Right forelimb (tissue), 1 donor: ENCODE data around the gene POLK.
"Not testable (repeated sequence)": the region's sequence is repeated elsewhere in the genome, so short reads cannot be mapped to it uniquely, and the experiment has no call there.

Source experiments
- DNase-seq: peaks from one replicate; pipeline ENCODE4 v3.0.0-alpha.2; 2018

POLK gene

DNA sequence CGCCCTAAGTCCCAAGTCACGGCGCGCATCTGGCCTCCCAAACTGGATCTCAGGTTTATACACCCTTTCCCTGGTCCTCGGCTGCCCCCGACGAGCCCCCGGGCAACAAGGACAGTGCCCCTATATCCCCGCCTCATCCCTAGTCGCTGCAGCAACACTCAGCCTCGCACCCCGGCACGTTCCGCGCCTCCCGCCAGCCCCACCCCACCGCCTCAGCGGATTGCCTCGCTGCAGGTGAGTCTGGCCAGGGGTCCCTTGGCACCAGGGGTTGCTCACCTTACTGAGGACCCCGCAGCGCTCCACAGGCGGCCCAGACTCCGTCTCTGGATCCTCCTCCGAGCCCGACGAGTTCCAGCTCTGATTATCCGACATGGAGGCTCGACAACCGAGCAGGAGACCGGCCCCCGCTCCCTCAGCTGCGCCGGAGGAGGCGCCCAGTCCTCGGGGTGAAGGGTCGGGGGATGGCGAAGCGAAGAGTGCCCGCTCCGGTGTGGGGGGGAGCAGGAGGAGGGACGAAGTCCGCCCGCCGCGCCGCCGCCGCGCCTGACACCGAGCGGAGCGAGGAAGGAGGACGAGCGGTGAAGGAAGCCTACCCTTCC lies 756 bp upstream of the POLK start:
- DNase-seq = peak; percentile 68

DNA sequence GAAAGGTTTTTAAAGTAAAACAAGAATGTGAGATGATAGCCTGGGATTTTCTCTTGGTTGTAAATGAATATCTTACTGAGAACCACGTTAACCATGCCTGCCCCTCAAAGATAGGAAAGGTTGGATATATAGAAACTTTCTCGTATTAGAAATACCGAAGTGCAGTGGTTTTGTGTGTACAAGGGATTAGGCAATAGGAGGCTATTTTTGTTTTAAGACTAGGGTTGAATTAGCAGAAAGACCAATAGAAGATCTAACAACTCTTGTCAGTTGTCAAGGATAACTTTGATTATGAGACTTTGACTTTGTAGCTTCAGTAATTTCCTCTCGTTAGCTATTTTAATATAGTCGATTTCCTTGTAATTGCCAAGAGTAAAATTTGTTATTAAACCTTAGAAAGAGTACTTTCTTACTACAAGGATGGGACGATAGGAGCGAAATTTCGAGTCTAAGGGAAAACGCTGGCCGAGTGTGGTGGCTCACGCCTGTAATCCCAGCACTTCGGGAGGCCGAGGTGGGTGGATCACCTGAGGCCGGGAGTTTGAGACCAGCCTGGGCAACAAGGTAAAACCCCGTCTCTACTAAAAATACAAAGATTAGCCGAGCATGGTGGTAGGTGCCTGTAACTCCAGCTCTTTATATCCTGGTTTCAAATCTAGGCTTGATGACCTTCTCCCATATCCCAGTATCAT lies 838 bp downstream of the POLK start:
- no peak for DNase-seq

DNA sequence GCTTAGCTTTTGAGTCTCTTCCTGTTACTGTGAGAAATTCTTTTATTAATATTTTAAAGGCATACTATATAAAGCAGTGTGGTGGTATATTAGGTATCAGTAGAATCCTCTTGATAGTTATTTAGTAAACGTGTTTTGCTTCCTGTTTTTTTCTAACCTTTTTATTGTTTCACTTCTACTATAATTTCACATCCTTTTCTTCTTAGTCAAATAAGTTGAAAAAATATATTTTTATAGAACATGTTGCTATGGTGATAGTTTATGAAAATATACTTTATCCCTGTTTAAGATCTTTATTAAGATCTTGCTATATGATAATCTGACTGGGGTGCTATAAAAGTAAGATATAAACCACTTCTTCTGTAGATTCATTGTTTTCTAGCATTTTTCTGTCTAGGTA lies 2.1 kb downstream of the POLK start:
- DNase-seq = no peak

DNA sequence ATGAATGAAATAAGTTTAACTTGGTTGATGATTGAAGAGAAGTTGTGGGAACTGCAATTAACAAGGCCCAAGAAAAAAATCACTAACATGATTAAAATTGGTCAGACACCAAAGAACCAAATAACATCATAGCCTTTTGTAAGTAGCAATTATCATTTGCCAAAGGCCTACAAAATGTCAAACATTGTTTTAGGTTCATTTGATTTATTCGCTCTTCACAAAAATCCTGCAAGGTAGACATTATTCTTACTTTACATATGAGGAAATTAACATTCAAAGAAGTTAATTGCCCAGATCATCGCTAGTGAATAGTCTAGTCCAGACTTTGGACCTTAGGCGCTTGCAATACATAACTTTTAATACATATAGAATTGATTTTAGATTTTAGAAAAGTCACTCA lies 2.6 kb downstream of the POLK start:
- DNase-seq = no peak

DNA sequence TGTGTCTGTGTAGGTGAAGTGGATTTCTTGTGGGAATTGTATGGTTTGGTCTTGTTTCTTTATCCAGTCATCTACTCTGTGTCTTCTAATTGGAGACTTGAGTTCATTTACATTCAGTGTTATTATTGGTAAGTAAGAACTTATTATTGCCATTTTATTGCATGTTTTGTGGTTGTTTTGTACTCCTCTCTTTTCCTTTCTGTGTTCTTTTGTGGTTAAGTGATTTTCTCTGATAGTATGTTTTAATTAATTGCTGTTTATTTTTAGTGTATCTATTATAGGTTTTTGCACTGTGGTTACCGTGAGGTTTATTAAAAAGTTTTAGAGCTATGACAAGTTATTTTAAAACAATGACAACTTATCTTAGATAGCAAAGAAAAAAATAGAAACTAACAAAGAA lies 8.1 kb downstream of the POLK start:
- DNase-seq = no peak

DNA sequence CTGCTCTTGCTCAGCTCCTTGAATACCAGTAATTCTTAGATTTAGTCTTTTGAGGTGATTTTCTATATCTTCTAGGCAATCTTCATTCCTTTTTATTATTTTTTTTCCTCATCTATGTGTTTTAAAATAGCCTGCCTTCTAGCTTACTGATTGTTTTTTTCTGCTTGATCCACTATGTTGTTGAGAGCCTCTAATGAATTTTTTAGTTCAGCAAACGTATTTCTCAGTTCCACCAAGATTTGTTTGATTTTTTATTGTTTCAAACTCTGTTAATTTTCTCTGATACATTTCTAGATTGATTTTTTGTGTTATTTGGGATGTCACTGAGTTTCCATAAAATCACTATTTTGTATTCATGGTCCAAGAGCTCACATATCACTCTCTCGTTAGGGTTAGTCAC lies 9.5 kb downstream of the POLK start:
- no peak for DNase-seq

DNA sequence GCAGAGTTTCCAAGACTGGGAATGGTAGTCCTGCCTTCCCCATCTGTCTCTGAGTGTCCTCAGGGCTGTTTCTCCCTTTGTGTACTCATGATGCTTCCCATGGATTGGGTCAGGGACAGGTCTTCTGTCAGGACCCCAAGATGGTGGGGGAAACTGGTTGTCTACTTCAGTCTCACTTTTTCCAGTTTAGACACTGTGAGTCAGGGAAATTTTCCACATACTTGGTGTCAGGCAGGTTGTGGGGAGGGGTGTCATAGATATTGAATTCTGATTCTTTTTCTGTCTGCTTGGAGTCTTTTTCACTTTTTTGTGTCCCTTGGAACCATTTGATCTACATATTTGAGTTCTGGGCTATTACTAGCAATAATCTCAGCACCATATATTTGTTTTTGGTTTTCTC lies 10.3 kb downstream of the POLK start:
- no peak for DNase-seq

DNA sequence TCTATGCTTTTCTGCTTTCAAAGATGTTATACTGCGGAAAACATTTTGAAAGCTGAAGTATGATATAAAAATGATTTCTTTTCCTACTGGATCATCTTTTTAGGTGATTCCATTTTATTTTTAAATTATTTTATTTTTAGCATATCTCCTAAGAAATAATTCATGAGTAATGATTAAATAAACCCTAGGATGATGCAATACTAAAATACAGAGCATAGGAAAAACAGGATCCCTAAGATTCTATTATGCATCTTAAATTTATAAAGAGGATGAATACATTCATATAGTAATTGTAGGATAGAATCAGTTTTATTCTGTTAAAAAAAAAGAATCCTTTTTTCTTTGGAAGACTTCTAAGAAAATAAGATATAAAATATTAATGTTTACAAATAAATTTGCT lies 10.9 kb downstream of the POLK start:
- no peak for DNase-seq

DNA sequence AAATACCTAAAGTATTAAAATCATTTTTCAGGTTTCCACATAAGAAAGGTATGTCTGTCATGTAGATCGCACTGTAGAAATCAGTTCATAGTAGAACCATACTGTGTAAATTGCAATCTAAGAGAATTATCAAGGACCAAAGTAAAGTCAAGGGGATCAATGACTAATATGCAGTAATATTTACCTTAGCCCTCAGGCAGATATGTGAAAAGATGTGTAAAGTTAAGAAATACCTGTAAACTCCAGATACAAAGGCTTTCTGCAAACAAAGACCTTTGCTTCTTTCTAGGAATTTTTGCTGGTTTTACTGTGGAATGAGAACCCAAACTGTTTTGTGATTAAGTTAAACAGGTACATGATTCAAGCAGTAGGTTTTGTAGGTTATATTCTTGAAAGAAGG lies 11.6 kb downstream of the POLK start:
- no peak for DNase-seq

DNA sequence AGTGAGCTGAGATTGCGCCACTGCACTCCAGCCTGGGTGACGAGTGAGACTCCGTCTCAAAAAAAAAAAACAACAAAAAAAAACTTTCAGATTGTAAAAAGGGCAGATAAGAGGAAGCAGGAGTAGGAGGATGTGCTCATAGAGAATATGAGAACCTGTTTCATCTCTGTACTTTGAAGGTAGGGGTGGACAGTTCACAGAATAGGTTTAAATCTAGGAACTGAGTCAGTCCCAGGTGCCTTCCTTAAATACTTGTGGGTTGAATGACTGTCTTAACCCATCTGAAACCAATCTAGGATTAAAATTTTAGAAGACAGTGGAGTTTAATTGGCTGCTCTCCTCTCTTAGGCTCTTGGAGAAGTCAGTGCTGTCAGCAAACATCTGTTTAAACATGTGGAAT lies 12.4 kb downstream of the POLK start:
- DNase-seq = no peak

DNA sequence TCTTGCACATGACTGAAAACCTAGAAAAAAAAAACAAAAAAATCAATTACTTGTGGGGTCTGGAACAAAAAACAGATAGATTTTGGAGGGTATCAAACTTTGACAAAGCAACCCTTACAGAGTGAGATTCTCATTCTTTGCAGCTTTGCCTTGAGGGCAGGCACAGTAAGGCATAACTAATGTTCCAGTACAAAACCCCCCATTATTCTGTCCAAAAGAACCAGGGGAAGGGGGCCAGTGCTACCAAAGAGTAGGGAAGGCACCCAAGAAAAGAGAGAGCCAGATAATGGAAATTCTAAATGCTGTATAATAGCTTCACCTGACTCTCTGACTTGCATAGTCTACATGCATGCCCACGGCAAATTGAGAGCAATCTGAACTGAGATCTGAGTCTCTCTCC lies 12.9 kb downstream of the POLK start:
- no peak for DNase-seq

DNA sequence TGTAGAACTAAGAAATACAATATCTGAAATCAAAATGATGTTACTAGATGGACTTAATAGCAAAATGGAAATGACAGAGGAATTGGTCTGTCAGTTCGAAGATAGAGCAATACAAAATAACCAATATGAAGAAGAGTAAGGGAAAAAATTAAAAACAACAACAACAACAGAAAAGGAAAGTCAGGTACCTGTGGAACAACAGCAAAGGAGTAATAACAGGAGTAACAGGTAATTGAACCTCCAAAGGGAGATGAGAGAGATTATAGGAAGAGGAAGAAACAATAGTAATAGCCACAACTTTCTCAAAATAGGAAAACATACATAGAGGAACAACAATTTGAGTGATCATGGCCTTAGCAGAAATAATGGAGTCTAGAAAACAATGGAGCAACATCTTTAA lies 13.7 kb downstream of the POLK start:
- DNase-seq = no peak

DNA sequence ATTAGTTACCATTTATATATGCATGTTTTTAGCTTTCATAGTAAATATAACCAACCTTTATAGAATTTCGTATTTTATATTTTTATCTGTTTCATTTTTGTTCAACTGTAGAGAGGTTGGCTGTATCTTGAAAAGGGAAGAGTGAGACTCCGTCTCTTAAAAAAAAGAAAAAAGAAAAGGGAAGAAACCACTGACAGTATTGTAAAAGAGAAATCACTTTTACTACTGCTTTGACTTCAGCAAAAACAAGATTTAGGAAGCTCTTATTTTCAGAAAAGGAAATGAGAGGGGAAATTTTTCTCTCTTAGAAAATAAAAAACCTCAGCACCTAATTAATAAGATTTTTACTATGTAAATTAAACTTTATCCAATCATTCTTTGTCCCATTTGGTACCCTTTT lies 14.4 kb downstream of the POLK start:
- DNase-seq = no peak

DNA sequence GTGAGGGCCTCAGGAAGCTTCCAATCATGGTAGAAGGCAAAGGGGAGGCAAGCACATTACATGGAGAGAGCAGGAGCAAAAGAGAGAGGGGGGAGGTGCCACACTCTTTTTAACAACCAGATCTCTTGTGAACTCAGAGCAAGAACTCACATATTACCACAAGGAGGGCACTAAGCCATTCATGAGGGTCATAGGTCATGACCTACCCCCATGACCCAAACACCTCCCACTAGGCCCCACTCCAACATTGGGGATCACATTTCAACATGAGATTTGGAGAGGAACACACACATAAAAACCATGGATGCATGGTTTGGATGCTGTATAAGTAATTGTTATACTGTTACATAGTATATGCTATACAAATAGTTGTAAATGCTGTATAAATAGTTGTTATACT lies 17.5 kb downstream of the POLK start:
- no peak for DNase-seq

DNA sequence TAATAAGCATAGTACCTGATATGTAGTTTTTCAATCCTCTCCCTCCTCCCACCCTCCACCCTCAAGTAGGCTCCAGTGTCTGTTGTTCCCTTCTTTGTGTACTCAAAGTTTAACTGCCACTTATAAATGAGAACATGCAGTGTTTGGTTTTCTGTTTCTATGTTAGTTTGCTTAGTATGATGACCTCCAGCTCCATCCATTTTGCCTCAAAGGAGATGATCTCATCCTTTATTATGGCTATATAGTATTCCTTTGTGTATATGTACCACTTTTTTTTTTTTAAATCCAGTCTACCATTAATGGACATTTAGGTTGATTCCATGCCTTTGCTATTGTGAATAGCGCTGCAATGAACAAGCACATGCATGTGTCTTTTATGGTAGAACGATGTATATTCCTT lies 20.5 kb downstream of the POLK start:
- no peak for DNase-seq

DNA sequence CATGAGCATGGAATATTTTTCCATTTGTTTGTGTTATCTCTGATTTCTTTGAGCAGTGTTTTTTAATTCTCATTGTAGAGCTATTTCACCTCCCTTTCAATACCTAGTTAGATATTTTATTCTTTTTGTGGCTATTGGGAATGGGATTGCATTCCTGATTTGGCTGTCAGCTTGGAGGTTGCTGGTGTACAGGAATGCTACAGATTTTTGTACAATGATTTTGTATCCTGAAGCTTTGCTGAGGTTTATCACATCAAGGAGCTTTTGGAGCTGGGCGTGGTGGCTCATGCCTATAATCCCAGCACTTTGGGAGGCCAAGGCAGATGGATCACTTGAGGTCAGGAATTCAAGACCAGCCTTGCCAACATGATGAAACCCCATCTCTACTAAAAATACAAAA lies 22.0 kb downstream of the POLK start:
- not testable (repeated sequence) for DNase-seq

DNA sequence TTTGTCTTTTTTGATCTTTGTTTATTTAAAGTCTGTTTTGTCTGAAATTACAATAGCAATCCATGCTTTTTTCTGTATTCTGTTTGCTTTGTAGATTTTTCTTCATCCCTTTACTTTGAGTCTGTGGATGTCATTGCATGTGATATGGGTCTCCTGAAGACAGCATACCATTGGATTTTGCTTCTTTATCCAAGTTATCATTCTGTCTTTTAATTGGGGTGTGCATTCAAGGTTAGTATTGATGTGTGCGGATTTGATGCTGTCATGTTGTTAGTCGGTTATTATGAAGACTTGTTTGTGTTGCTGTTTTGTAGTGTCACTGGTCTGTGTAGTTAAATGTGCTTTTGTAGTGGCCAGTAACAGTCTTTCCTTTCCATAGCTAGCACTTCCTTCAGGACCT lies 23.0 kb downstream of the POLK start:
- DNase-seq = no peak

DNA sequence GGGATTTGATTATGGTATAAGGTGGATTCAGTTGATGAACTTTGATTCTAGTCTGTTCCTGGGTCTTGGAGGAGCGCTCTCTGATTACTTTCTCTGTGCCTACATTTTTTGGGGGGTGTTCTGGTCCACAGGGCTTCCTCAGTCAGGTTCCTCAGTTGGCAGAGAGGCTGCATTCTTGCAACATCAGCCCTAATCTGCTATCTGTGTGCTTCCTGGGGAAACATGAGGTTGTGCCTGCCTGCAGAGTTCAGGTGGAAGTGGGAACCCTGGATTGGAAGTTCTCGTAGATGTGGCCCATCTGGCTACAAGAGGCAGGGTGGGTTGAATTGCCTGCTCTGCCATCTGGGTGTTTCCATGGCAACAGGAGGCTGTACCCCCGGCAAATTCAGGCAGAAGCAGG lies 24.5 kb downstream of the POLK start:
- no peak for DNase-seq

DNA sequence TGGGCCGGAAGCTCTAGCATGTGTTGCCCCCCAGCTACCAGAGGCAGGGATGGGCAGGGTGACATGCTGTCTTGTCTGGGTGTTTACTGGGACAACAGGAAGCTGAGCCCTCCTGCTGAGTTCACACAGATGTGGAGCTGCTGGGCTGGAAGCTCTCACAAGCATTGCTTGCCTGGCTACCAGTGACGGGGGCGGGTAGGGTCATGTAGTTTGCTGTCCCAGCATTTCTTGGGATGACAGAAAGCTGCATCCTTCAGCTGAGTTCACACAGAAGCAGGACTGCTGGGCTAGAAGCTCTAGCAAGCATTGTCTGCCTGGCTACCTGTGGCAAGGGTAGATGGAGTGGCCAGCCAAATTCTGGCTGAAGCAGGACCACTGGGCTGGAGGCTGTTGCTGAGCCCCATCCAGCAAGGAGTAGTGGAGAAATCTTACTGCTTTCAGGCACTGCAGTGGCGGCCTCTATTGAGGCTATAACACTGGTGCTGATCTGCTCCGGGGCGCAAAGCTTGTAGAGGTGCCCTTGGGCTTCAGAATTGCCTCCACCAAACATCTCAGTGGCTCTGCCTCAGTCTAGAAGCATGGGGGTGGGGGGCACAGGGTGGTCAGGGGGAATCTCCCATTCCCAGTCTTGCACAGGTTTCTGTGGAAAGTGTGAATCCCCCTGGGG lies 25.1 kb downstream of the POLK start:
- DNase-seq = no peak

DNA sequence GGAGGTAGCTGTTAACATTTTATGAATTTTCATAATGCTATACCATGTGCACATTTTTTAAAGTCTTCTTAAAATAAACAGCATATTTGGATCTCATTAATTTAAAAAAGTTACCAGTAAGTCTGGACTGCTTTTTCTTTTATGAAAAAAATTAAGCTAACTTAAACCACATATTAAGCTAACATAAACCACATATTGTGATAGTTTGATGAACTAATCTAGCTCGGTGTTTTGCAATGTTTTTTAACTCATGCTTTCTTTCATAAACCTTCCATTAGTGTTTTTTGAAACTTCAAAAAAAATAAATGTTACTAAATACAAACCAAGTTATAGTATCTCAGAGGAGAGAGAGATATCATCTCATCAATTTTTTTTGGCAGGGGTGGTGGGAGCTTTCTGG lies 26.5 kb downstream of the POLK start:
- no peak for DNase-seq

DNA sequence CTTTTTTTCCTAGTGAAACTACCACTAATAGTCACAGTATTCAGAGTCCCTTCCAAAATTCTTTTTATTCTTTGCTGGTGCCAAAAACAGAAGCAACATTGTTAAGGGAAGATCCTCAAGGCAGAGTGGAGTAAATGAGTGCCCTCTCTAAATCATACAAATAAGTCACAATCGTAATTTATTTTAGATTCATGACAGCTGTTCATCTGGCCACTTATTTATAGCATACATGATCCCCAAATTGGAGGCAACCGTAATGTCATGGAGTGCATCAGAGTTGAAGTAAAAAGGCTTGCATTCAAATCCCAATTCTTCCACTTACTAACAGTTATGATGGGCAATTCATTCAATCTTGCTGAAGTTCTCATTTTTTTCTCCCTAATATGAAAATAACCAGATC lies 33.4 kb downstream of the POLK start:
- no peak for DNase-seq

DNA sequence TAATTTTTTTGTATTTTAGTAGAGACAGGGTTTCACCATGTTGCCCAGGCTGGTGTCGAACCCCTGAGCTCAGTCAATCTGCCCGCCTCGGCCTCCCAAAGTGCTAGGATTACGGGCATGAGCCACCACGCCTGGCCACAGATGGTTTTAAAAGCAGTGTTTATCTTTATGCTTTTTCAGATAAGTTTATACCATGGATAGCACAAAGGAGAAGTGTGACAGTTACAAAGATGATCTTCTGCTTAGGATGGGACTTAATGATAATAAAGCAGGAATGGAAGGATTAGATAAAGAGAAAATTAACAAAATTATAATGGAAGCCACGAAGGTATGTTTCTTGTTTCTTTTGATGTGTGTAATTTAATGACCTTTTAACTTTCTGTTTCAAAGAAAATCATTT lies 35.1 kb downstream of the POLK start:
- DNase-seq = no peak

DNA sequence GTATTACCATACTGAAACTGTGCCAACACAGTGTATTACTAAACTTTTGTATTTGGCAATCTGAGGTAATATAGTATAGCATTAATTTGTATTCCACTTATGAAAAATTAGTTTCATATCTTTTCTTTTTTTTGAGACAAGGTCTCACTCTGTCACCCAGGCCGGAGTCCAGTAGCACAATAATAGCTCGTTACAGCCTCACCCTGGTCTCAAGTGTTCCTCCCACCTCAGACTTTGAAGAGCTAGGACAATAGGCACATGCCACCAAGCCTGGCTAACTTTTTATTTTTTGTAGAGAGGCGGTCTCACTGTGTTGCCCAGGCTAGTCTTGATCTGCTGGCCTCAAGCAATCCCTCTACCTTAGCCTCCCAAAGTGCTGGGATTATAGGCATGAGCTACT lies 36.1 kb downstream of the POLK start:
- no peak for DNase-seq

DNA sequence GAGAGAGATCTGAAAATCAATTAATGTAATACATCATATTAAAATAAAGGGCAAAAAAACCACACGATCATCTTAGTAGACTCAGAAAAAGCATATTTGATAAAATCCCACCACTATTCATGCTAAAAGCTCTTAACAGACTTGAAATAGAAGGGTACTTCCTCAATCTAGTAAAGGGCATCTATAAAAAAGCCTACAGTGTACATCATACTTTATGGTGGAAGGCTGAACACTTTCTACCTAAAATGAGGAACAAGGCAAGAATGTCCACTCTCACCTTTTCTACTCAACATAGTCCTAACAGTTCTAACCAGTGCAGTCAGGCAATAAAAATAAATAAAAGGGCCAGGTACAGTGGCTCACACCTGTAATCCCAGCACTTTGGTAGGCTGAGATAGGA lies 38.9 kb downstream of the POLK start:
- no peak for DNase-seq

DNA sequence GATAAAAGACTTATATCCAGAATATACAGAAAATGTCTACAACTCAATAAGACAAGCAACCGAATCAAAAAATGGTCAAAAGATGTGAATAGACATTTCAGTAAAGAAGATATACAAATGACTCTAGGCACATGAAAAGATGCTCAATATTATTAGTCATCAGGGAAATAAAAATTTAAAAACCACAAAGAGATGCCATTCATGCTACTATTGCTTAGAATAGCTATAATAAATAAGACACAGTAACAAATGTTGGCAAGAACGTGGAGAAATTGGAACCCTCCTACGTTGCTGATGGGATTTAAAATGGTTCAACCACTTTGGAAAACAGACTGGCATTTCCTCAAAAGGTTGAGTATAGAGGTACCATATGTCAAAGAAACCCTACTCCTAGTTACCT lies 39.8 kb downstream of the POLK start:
- DNase-seq = no peak
